CD14-positive monocyte (primary cell): ENCODE measurements around the gene ABCC9. TPM values are rescaled to one million over a fixed set of nuclear protein-coding genes. Genes with fewer than 3 reads are reported as not detected.

Experiments used
- DNase-seq, 3 donors: peaks; one replicate each; pipeline ENCODE4 v3.0.0-alpha.2; 2011 to 2022
- H2AFZ ChIP-seq: 2 replicates; pipeline ENCODE4 v1.6.0; 2012; ENCODE audit warnings: mild to moderate bottlenecking, low read depth, low read length, inconsistent platforms; ENCODE audit not compliant: insufficient read depth, poor library complexity, severe bottlenecking
- H3K27ac ChIP-seq, 2 donors: 1 replicate in 1 of 2; 2 replicates in 1 of 2; pipeline ENCODE4 v1.5.1; 2012 to 2013; ENCODE audit warnings: low read length in 2 of 2, control low read depth in 1 of 2, inconsistent platforms in 1 of 2, low read depth in 1 of 2, mild to moderate bottlenecking in 1 of 2
- H3K27me3 ChIP-seq, 2 donors: one replicate each; pipeline versions ENCODE4 v1.6.0 to v1.6.1; 2011 to 2013; ENCODE audit warnings: low read length in 2 of 2; ENCODE audit not compliant: control insufficient read depth in 2 of 2, insufficient read depth in 2 of 2
- H3K36me3 ChIP-seq, 2 donors: replicated peaks in 1 of 2; 1 replicate in 1 of 2; 2 replicates in 1 of 2; pipeline versions ENCODE4 v1.5.1 to v1.6.1; 2012 to 2013; ENCODE audit warnings: low read length in 2 of 2, control low read depth in 1 of 2, inconsistent platforms in 1 of 2, mild to moderate bottlenecking in 1 of 2; ENCODE audit not compliant: insufficient read depth in 2 of 2, control insufficient read depth in 1 of 2
- H3K4me1 ChIP-seq, 2 donors: 1 replicate in 1 of 2; 2 replicates in 1 of 2; pipeline versions ENCODE4 v1.5.1 to v1.6.1; 2012 to 2013; ENCODE audit warnings: low read length in 2 of 2, control low read depth in 1 of 2, inconsistent platforms in 1 of 2, mild to moderate bottlenecking in 1 of 2, moderate library complexity in 1 of 2; ENCODE audit not compliant: insufficient read depth in 2 of 2, control insufficient read depth in 1 of 2
- H3K4me2 ChIP-seq: replicated peaks from 2 replicates; pipeline ENCODE3; 2012; ENCODE audit warnings: low read length, moderate library complexity, mild to moderate bottlenecking; ENCODE audit not compliant: poor library complexity, severe bottlenecking; ENCODE audit errors: extremely low read depth
- H3K4me3 ChIP-seq, 3 experiments: fragments of 200-600 bp in 1 of 3; sonication (generic) in 1 of 3; replicated peaks in 1 of 3; 1 replicate in 2 of 3; 2 replicates in 1 of 3; pipeline ENCODE4 v1.5.1; 2011 to 2013; ENCODE audit warnings: low read length in 3 of 3, mild to moderate bottlenecking in 3 of 3, control low read depth in 2 of 3, low read depth in 2 of 3, inconsistent platforms in 1 of 3, moderate library complexity in 1 of 3
- H3K79me2 ChIP-seq: 2 replicates; pipeline ENCODE4 v1.6.0; 2012; ENCODE audit warnings: mild to moderate bottlenecking, control low read depth, inconsistent platforms, low read length, moderate library complexity; ENCODE audit not compliant: insufficient read depth
- H3K9ac ChIP-seq: 2 replicates; pipeline ENCODE4 v1.6.0; 2017; ENCODE audit warnings: low read length, mild to moderate bottlenecking; ENCODE audit not compliant: insufficient read depth, poor library complexity, severe bottlenecking
- H3K9me3 ChIP-seq, 2 donors: replicated peaks in 1 of 2; 1 replicate in 1 of 2; 2 replicates in 1 of 2; pipeline versions ENCODE4 v1.5.1 to v1.6.1; 2012 to 2013; ENCODE audit warnings: low read length in 2 of 2, control low read depth in 1 of 2; ENCODE audit not compliant: control insufficient read depth in 1 of 2, insufficient read depth in 1 of 2
- H4K20me1 ChIP-seq: 2 replicates; pipeline ENCODE4 v1.6.0; 2012; ENCODE audit warnings: mild to moderate bottlenecking, low read length, control low read depth, moderate library complexity; ENCODE audit not compliant: insufficient read depth
- H3K27ac Mint-ChIP-seq, 7 donors: one replicate each; pipeline ENCODE4 v1.8.0; 2020; ENCODE audit warnings: mild to moderate bottlenecking in 7 of 7, mixed read lengths in 7 of 7, moderate library complexity in 6 of 7, inconsistent platforms in 2 of 7
- H3K27me3 Mint-ChIP-seq, 3 donors: one replicate each; pipeline ENCODE4 v1.8.0; 2021 to 2022; ENCODE audit warnings: low read depth in 3 of 3, mild to moderate bottlenecking in 3 of 3, mixed read lengths in 3 of 3, moderate library complexity in 3 of 3, inconsistent platforms in 1 of 3
- H3K36me3 Mint-ChIP-seq, 2 donors: one replicate each; pipeline ENCODE4 v1.8.0; 2020; ENCODE audit warnings: mixed read lengths in 2 of 2, inconsistent platforms in 1 of 2, mild to moderate bottlenecking in 1 of 2
- H3K4me1 Mint-ChIP-seq: one replicate; pipeline ENCODE4 v1.8.0; 2020; ENCODE audit warnings: mild to moderate bottlenecking, mixed read lengths
- H3K4me3 Mint-ChIP-seq, 2 donors: one replicate each; pipeline ENCODE4 v1.8.0; 2020; ENCODE audit warnings: mild to moderate bottlenecking in 2 of 2, mixed read lengths in 2 of 2, moderate library complexity in 1 of 2
- H3K9me3 Mint-ChIP-seq, 7 donors: one replicate each; pipeline ENCODE4 v1.8.0; 2020 to 2022; ENCODE audit warnings: mixed read lengths in 7 of 7, mild to moderate bottlenecking in 6 of 7, moderate library complexity in 6 of 7, inconsistent platforms in 2 of 7
- WGBS: methylation state at CpG from one replicate; pipeline ENCODE4 v1.1.5; 2013; ENCODE audit warnings: missing lambda C conversion rate; ENCODE audit not compliant: insufficient coverage; 5-methylcytosine and 5-hydroxymethylcytosine counted together
- intact Hi-C, 2 donors: fragments of 100-400 bp; cut with micrococcal nuclease; formaldehyde crosslinking; loops; one replicate each; pipeline versions ENCODE4 v1.15.0 to v1.15.1; 2023
- polyA plus RNA-seq, 3 donors: library from polyadenylated mRNA; depleted of rRNA in 1 of 3; unstranded in 2 of 3; stranded (reverse) in 1 of 3; fragments of 300-500 nt in 2 of 3; fragments of >200 nt in 1 of 3; fragmentation: Illumina TruSeq in 2 of 3; gene quantifications; 1 replicate in 2 of 3; 2 replicates in 1 of 3; pipeline ENCODE4 v1.2.3, GENCODE V29; 2012 to 2021
- TF ChIP-seq, protein P1 (sequence below): fragments of 200-600 bp; IDR thresholded peaks from one replicate; pipeline ENCODE4 v1.8.0; 2022; ENCODE audit warnings: antibody characterized with exemption, mild to moderate bottlenecking

ABCC9 gene
- polyA plus RNA-seq, 3 donors: not detected

DNA sequence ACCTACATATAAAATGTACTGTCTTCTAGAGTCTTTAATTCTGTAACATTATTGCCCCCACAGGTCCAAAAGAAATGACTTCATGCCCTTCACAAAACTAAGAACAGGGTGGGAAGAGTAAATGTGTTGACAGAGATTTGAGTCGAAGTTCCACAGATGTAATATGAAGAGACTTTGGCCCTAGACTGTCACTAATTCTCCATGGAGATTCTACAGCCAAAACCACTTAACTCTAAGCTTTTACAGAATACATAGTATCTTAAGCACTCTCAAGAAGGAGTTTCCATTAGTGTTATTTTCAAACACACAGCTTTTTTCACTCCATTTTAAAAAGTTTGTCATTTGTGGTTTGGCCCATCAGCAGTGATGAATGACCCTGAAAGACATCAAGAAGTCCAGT lies 56.3 kb downstream of the ABCC9 start:
- no peak overlapping the region for H3K4me3 ChIP-seq

DNA sequence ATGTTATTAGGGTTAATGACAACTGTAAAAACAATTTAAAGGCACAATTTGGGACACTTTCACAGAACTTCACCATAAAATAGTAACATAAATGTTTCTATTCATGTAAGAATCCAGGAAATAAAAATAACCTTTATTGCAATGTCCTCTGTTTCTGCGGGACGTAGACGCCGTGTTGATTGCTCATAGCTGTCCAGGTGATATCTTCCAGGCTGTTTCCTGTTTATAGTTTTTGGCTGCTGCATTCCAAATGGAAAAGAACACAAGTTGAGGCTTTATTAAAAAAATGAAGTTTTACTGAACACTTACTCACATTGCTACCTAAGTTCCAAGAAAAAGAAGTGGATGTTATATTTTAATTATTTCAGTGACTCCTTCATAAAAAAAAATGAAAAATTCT lies 58.6 kb downstream of the ABCC9 start:
- H3K27me3 Mint-ChIP-seq: peaks cover 0 to 3% (median 0%) of the 10 kb centered on the region in 3 donors
- DNase-seq: no peak

More for the DNA sequence above, 56.3 kb downstream of the ABCC9 start:
- intact Hi-C loops: no loop called here
- no peaks in the 10 kb centered on the region for H3K79me2 ChIP-seq
- Mint-ChIP-seq H3K27ac (no peak overlapping the region), H3K4me1 (no peaks in the 10 kb centered on the region), H3K4me3 (no peak overlapping the region), H3K9me3 (peaks cover 0 to 7% (median 3%) of the 10 kb centered on the region in 7 donors), H3K36me3 (no peaks in the 10 kb centered on the region), H3K27me3 (peaks cover 0 to 4% (median 0%) of the 10 kb centered on the region in 3 donors)
- H2AFZ ChIP-seq: no peak overlapping the region
- H3K4me1 ChIP-seq: no peaks in the 10 kb centered on the region
- H3K36me3 ChIP-seq: no peaks in the 10 kb centered on the region
- H3K4me2 ChIP-seq: no peak overlapping the region
- no peaks in the 10 kb centered on the region for H4K20me1 ChIP-seq
- no peak overlapping the region for H3K9ac ChIP-seq
- no peak overlapping the region for H3K27ac ChIP-seq
- no peaks in the 10 kb centered on the region for H3K27me3 ChIP-seq
- no peak for DNase-seq
- no CpG with 5 or more reads among the region's 1 CpG for WGBS
- H3K9me3 ChIP-seq: no peaks in the 10 kb centered on the region
- TF ChIP-seq, protein P1, sequence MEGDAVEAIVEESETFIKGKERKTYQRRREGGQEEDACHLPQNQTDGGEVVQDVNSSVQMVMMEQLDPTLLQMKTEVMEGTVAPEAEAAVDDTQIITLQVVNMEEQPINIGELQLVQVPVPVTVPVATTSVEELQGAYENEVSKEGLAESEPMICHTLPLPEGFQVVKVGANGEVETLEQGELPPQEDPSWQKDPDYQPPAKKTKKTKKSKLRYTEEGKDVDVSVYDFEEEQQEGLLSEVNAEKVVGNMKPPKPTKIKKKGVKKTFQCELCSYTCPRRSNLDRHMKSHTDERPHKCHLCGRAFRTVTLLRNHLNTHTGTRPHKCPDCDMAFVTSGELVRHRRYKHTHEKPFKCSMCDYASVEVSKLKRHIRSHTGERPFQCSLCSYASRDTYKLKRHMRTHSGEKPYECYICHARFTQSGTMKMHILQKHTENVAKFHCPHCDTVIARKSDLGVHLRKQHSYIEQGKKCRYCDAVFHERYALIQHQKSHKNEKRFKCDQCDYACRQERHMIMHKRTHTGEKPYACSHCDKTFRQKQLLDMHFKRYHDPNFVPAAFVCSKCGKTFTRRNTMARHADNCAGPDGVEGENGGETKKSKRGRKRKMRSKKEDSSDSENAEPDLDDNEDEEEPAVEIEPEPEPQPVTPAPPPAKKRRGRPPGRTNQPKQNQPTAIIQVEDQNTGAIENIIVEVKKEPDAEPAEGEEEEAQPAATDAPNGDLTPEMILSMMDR: no peak

More for the DNA sequence above, 58.6 kb downstream of the ABCC9 start:
- Histone ChIP-seq H3K4me2 (no peak overlapping the region), H3K27ac (no peak overlapping the region), H3K4me1 (no peaks in the 10 kb centered on the region), H4K20me1 (no peaks in the 10 kb centered on the region), H3K79me2 (no peaks in the 10 kb centered on the region), H3K9ac (no peak overlapping the region), H3K4me3 (no peak overlapping the region), H3K27me3 (no peaks in the 10 kb centered on the region), H3K36me3 (no peaks in the 10 kb centered on the region), H2AFZ (no peak overlapping the region), H3K9me3 (no peaks in the 10 kb centered on the region)
- no peak overlapping the region for H3K4me3 Mint-ChIP-seq
- H3K36me3 Mint-ChIP-seq: no peaks in the 10 kb centered on the region
- peaks cover 2 to 7% (median 3%) of the 10 kb centered on the region in 7 donors for H3K9me3 Mint-ChIP-seq
- H3K27ac Mint-ChIP-seq: no peak overlapping the region
- TF ChIP-seq, protein P1: no peak
- WGBS: 90% methylated on average over 4 of the region's 4 CpGs
- intact Hi-C loops: no loop called here
- no peaks in the 10 kb centered on the region for H3K4me1 Mint-ChIP-seq
